ENCODE data around the gene ANKRD27. TPM values are rescaled to one million over a fixed set of nuclear protein-coding genes. Genes with fewer than 3 reads are reported as not detected.

The ANKRD27 gene
- total and polyA plus RNA-seq, 7 donors, result 6.3 to 43.3 (median 16.9) TPM

DNA sequence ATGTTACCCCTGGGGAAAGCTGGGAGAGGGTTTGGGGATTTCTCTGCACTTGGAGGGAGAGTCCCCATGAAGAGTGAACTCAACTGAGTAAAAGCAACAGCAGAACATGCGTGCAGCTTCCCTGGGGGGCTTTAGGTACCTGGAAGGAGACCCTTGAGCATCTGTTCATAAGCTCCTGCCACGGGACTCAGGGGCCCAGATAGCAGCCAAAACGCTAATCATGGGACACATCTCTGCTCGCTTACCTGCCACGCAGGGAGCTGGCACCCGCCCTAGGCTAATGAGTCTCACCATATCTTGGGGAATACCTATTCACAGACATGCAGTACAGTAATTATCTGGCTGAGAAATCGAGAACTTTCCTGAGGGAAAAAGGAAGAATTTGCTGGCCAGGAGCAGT is 60.1 kb downstream of the ANKRD27 start:
- no peak for ATAC-seq
- DNase-seq, result no peak
- TF ChIP-seq, protein P1, sequence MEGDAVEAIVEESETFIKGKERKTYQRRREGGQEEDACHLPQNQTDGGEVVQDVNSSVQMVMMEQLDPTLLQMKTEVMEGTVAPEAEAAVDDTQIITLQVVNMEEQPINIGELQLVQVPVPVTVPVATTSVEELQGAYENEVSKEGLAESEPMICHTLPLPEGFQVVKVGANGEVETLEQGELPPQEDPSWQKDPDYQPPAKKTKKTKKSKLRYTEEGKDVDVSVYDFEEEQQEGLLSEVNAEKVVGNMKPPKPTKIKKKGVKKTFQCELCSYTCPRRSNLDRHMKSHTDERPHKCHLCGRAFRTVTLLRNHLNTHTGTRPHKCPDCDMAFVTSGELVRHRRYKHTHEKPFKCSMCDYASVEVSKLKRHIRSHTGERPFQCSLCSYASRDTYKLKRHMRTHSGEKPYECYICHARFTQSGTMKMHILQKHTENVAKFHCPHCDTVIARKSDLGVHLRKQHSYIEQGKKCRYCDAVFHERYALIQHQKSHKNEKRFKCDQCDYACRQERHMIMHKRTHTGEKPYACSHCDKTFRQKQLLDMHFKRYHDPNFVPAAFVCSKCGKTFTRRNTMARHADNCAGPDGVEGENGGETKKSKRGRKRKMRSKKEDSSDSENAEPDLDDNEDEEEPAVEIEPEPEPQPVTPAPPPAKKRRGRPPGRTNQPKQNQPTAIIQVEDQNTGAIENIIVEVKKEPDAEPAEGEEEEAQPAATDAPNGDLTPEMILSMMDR (IDR thresholded peaks at IDR 0.05), result no peak
- no peaks in the 10 kb centered on the region for H3K9me3 ChIP-seq
- WGBS, 3 donors, result 93 to 96% (median 94%) methylated on average over 7 of the region's 7 CpGs
- no peak overlapping the region for H3K27ac ChIP-seq
- no peaks in the 10 kb centered on the region for H3K4me1 ChIP-seq
- peaks cover 2 to 98% of the 10 kb centered on the region in 2 donors for H3K36me3 ChIP-seq (ENCODE audit: insufficient read depth in 1 of 2, low read depth in 1 of 2)
- H3K4me3 ChIP-seq, result no peak overlapping the region
- intact Hi-C loops (cut with DNase I), result no loop called here
- H3K27me3 ChIP-seq (ENCODE audit: insufficient read depth in 3 of 3, low read length in 2 of 3), result no peaks in the 10 kb centered on the region

GRCh38 chr19:32613008-32613407 is 62.0 kb downstream of the ANKRD27 start:
- no peaks in the 10 kb centered on the region for H3K27me3 ChIP-seq (ENCODE audit: insufficient read depth in 3 of 3, low read length in 2 of 3)
- H3K9me3 ChIP-seq, result no peaks in the 10 kb centered on the region
- H3K27ac ChIP-seq, result no peak overlapping the region
- intact Hi-C loops (cut with DNase I), result no loop called here
- no peaks in the 10 kb centered on the region for H3K4me1 ChIP-seq
- 68 to 86% (median 71%) methylated on average over 4 of the region's 4 CpGs for WGBS, 3 donors
- ATAC-seq, result no peak
- H3K4me3 ChIP-seq, result no peak overlapping the region
- H3K36me3 ChIP-seq (ENCODE audit: insufficient read depth in 1 of 2, low read depth in 1 of 2), result peaks cover 5 to 96% of the 10 kb centered on the region in 2 donors
- DNase-seq, result no peak
- TF ChIP-seq, protein P1 (IDR thresholded peaks at IDR 0.05), result no peak

GRCh38 chr19:32611161-32611560 is 63.8 kb downstream of the ANKRD27 start:
- H3K4me3 ChIP-seq, result no peak overlapping the region
- intact Hi-C loops (cut with DNase I), result no loop called here
- no peak for DNase-seq
- no peak overlapping the region for H3K27ac ChIP-seq
- 84 to 85% (median 84%) methylated on average over 5 of the region's 5 CpGs for WGBS, 3 donors
- H3K36me3 ChIP-seq (ENCODE audit: insufficient read depth in 1 of 2, low read depth in 1 of 2), result peaks cover 5 to 95% of the 10 kb centered on the region in 2 donors
- TF ChIP-seq, protein P1 (IDR thresholded peaks at IDR 0.05), result no peak
- no peak for ATAC-seq
- H3K27me3 ChIP-seq (ENCODE audit: insufficient read depth in 3 of 3, low read length in 2 of 3), result no peaks in the 10 kb centered on the region
- no peaks in the 10 kb centered on the region for H3K4me1 ChIP-seq
- no peaks in the 10 kb centered on the region for H3K9me3 ChIP-seq

DNA sequence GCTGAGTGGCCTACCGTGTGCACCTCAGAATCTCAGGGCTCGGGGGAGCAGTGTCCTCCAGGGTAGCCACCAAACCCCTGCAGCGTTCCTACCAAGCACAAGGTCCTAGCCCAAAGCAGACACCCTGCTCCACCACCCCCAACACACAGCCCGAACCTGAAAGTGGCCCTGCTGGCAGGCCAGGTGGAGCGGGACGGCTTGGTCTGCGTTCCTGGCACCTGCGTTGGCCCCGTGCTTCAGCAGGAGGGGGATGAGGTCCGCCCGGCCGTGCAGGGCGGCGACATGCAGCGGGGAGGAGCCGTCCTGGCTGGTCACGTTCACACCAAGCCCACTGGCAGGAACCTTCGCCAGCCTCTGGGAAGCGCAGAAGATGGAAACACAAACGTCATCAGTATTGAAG is 67.5 kb downstream of the ANKRD27 start:
- intact Hi-C loops (cut with DNase I), result no loop called here
- Histone ChIP-seq H3K9me3 (no peaks in the 10 kb centered on the region), H3K36me3 (ENCODE audit: insufficient read depth in 1 of 2, low read depth in 1 of 2) (peaks cover 5 to 95% of the 10 kb centered on the region in 2 donors), H3K4me3 (no peak overlapping the region), H3K27me3 (ENCODE audit: insufficient read depth in 3 of 3, low read length in 2 of 3) (no peaks in the 10 kb centered on the region), H3K4me1 (no peaks in the 10 kb centered on the region), H3K27ac (no peak overlapping the region)
- ATAC-seq, result no peak
- 95 to 97% (median 96%) methylated on average over 20 of the region's 20 CpGs for WGBS, 3 donors
- no peak for DNase-seq
- TF ChIP-seq, protein P1 (IDR thresholded peaks at IDR 0.05), result no peak

DNA sequence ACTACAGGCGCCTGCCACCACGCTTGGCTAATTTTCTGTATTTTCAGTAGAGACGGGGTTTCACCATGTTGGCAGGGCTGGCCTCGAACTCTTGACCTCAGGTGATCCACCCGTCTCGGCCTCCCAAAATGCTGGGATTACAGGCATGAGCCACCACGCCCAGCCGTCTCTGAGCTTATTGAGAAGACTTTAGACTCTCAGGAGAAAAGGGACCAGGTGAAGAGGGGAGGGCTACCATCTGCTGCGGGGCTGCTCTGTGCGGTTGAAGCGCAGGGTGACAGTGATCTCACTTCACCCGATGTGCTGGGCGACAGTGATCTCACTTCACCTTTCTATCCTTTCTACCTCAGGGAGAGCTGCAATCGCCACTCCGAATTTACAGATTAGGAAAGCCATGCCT is 68.7 kb downstream of the ANKRD27 start:
- Histone ChIP-seq H3K27me3 (ENCODE audit: insufficient read depth in 3 of 3, low read length in 2 of 3) (no peaks in the 10 kb centered on the region), H3K36me3 (ENCODE audit: insufficient read depth in 1 of 2, low read depth in 1 of 2) (peaks cover 3 to 95% of the 10 kb centered on the region in 2 donors), H3K4me3 (no peak overlapping the region), H3K27ac (no peak overlapping the region), H3K4me1 (no peaks in the 10 kb centered on the region), H3K9me3 (no peaks in the 10 kb centered on the region)
- DNase-seq (no peak), ATAC-seq (no peak)
- TF ChIP-seq, protein P1 (IDR thresholded peaks at IDR 0.05), result no peak
- 89 to 93% (median 90%) methylated on average over 15 of the region's 15 CpGs for WGBS, 3 donors
- intact Hi-C loops (cut with DNase I), result no loop called here

Data from psoas muscle (tissue), 8 donors.